ENCODE results near the gene ZNF276. TPM values are rescaled to one million over a fixed set of nuclear protein-coding genes. Genes with fewer than 3 reads are reported as not detected.

The ZNF276 gene
- total RNA-seq, 4 donors from 2014 or later = 21.2 to 38.9 (median 24.9) TPM

DNA sequence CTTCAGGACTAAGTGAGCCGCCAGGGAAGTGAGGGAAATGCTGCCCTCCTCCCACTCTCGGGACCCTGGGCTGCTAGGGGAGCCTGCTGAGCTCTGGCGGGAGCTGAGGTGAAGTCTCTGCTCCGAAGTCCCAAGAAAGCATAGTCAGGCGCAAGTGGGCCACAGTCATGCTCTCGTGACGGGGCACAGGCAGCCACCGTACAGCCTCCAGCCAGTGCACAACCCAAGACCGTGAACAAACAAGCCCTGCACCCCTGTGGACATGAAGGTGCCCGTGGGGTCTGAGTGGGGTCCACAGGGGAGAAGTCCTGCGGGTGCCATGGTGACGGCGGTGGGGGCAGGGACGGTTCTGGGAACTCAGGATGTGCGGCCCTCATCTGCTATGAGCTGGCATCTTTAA is 24.7 kb downstream of the ZNF276 start:
- TF ChIP-seq, protein P1, sequence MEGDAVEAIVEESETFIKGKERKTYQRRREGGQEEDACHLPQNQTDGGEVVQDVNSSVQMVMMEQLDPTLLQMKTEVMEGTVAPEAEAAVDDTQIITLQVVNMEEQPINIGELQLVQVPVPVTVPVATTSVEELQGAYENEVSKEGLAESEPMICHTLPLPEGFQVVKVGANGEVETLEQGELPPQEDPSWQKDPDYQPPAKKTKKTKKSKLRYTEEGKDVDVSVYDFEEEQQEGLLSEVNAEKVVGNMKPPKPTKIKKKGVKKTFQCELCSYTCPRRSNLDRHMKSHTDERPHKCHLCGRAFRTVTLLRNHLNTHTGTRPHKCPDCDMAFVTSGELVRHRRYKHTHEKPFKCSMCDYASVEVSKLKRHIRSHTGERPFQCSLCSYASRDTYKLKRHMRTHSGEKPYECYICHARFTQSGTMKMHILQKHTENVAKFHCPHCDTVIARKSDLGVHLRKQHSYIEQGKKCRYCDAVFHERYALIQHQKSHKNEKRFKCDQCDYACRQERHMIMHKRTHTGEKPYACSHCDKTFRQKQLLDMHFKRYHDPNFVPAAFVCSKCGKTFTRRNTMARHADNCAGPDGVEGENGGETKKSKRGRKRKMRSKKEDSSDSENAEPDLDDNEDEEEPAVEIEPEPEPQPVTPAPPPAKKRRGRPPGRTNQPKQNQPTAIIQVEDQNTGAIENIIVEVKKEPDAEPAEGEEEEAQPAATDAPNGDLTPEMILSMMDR (IDR thresholded peaks at IDR 0.05) = no peak
- no peak for TF ChIP-seq POLR2A (IDR thresholded peaks at IDR 0.05)
- Histone ChIP-seq H3K36me3 (no peaks in the 10 kb centered on the region), H3K27ac (no peak overlapping the region), H3K27me3 (no peaks in the 10 kb centered on the region), H3K9me3 (no peaks in the 10 kb centered on the region), H3K4me1 (no peaks in the 10 kb centered on the region), H3K4me3 (replicated peaks in 1 of 3) (no peak overlapping the region)
- 93 to 94% methylated on average over 8 to 15 of the region's 15 CpGs for WGBS, 2 donors
- intact Hi-C loops (cut with DNase I) = no loop called here
- DNase-seq = no peak

DNA sequence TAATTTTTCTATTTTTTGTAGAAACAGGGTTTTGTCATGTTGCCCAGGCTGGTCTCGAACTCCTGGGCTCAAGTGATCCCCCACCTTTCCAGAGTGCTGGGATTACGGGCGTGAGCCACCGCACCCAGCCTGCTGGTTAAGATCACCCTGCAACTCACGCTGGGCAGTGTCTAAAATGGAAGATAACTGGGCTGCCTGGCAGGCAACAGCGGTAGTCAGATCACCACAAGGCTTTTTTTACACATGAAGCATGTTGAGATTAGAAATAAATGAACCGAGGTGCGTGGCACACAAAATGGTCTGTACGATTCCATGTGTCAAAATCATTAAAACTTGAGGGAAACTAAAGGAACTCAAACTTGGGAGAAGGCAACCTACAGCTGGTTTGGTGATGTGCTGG is 26.7 kb downstream of the ZNF276 start:
- TF ChIP-seq POLR2A (IDR thresholded peaks at IDR 0.05) = no peak
- TF ChIP-seq, protein P1 (IDR thresholded peaks at IDR 0.05) = no peak
- no peaks in the 10 kb centered on the region for H3K9me3 ChIP-seq
- DNase-seq = no peak
- no peaks in the 10 kb centered on the region for H3K27me3 ChIP-seq
- H3K36me3 ChIP-seq = no peaks in the 10 kb centered on the region
- H3K4me1 ChIP-seq = no peaks in the 10 kb centered on the region
- H3K4me3 ChIP-seq (replicated peaks in 1 of 3) = no peak overlapping the region
- intact Hi-C loops (cut with DNase I) = no loop called here
- 96 to 99% methylated on average over 9 of the region's 9 CpGs for WGBS, 2 donors
- no peak overlapping the region for H3K27ac ChIP-seq

DNA sequence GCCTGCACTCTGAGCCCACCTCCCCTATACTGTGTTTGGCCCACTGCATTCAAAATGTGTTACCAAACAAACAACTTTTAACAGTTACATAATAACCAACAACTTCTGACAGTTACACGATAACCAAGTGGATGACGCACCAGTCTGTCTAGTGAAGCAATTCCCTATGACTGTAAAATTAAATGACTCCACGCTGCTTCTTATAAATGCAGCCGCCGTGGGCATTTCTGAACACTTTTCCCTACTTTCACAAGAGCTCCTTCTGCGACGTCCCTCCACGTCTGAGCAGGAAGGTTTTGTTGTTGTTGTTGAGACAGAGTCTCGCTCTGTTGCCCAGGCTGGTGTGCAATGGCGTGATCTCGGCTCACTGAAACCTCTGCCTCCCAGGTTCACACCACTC is 27.6 kb downstream of the ZNF276 start:
- WGBS, 2 donors = 85 to 92% methylated on average over 11 of the region's 11 CpGs
- H3K36me3 ChIP-seq = no peaks in the 10 kb centered on the region
- TF ChIP-seq, protein P1 (IDR thresholded peaks at IDR 0.05) = no peak
- TF ChIP-seq POLR2A (IDR thresholded peaks at IDR 0.05) = no peak
- H3K4me1 ChIP-seq = no peaks in the 10 kb centered on the region
- no peak for DNase-seq
- intact Hi-C loops (cut with DNase I) = no loop called here
- H3K9me3 ChIP-seq = no peaks in the 10 kb centered on the region
- no peak overlapping the region for H3K27ac ChIP-seq
- H3K27me3 ChIP-seq = no peaks in the 10 kb centered on the region
- no peak overlapping the region for H3K4me3 ChIP-seq (replicated peaks in 1 of 3)

DNA sequence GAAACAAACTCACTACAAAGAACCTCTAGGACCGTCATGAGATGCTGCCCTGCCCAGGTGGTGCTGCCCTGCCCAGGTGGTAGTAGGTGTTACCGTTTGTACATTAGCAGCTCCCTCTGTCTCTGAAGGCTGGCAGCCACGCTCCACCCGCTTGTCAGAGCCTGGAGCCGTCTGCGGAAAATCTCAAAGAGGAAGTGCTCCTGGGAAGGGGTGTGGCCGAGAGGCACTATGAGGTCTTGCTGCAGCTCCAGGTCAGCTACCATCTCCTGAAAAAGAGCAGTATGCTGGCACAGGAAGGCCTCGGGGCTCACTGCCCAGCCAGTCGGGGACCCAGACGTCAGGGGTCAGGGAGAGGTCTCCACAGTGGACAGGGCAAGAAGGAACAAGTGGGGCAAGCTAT is 28.3 kb downstream of the ZNF276 start:
- intact Hi-C loops (cut with DNase I) = no loop called here
- DNase-seq = no peak
- H3K27me3 ChIP-seq = no peaks in the 10 kb centered on the region
- H3K4me3 ChIP-seq (replicated peaks in 1 of 3) = no peak overlapping the region
- H3K27ac ChIP-seq = no peak overlapping the region
- no peaks in the 10 kb centered on the region for H3K36me3 ChIP-seq
- TF ChIP-seq, protein P1 (IDR thresholded peaks at IDR 0.05) = no peak
- TF ChIP-seq POLR2A (IDR thresholded peaks at IDR 0.05) = no peak
- H3K9me3 ChIP-seq = no peaks in the 10 kb centered on the region
- H3K4me1 ChIP-seq = no peaks in the 10 kb centered on the region
- WGBS, 2 donors = 80 to 86% methylated on average over 10 of the region's 10 CpGs

DNA sequence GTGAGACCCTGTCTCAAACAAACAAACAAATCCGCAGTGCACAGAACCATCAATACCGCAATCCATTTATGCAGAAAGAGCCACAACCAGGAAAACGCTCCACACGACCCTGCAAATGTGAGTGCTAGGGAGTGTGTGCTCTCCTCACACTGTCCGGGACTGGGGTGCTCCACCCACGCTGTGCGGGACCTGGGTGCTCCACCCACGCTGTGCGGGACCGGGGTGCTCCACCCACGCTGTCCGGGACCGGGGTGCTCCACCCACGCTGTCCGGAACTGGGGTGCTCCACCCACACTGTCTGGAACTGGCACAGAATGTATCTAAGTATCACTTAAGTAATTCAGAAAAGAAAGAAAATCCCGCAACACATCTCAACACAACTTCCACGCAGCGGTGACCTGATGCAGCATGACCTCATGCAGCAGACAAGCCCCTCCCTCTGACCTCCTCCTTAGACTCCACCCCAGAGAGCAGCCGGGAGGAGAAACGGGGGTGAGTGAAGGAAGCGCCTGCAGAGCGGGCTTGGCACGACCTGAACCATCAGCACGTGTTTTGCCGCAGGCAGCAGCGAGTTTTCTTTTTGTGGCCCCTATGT is 38.5 kb downstream of the ZNF276 start:
- H3K4me3 ChIP-seq (replicated peaks in 1 of 3) = no peak overlapping the region
- 88% methylated on average over 23 to 26 of the region's 26 CpGs for WGBS, 2 donors
- no peak overlapping the region for H3K27ac ChIP-seq
- H3K9me3 ChIP-seq = no peaks in the 10 kb centered on the region
- no peak for DNase-seq
- TF ChIP-seq, protein P1 (IDR thresholded peaks at IDR 0.05) = no peak
- no peak for TF ChIP-seq POLR2A (IDR thresholded peaks at IDR 0.05)
- H3K4me1 ChIP-seq = no peaks in the 10 kb centered on the region
- H3K36me3 ChIP-seq = no peaks in the 10 kb centered on the region
- H3K27me3 ChIP-seq = no peaks in the 10 kb centered on the region
- intact Hi-C loops (cut with DNase I) = no loop called here

Measured in thyroid gland (tissue), 4 donors.